Right lobe of liver (tissue), 6 donors: Measurements from ENCODE around the gene GRK7. TPM values are rescaled to one million over a fixed set of nuclear protein-coding genes. Genes with fewer than 3 reads are reported as not detected.
"Not testable (repeated sequence)": the region's sequence is repeated elsewhere in the genome, so short reads cannot be mapped to it uniquely, and the experiment has no call there.

Source experiments
- ATAC-seq, 4 donors: fragments of 200-7000 bp; cut with Tn5 transposase; one replicate each; pipeline ENCODE4 v1.9.1; 2020; ENCODE audit warnings: mild to moderate bottlenecking in 4 of 4, moderate library complexity in 4 of 4
- DNase-seq, 3 donors: peaks; one replicate each; pipeline ENCODE4 v3.0.0-alpha.2; 2020
- H3K27ac ChIP-seq, 3 donors: fragments of 200-600 bp; one replicate each; pipeline ENCODE4 v1.8.0; 2022
- H3K27me3 ChIP-seq, 2 donors: fragments of 200-600 bp; one replicate each; pipeline ENCODE4 v1.8.0; 2022
- H3K36me3 ChIP-seq, 4 donors: fragments of 200-600 bp; sonication (generic) in 1 of 4; one replicate each; pipeline versions ENCODE4 v1.5.1 to v1.8.0; 2017 to 2022; ENCODE audit warnings: control low read depth in 1 of 4
- H3K4me1 ChIP-seq, 4 donors: fragments of 200-600 bp; sonication (generic) in 1 of 4; one replicate each; pipeline versions ENCODE4 v1.5.1 to v1.8.0; 2017 to 2022; ENCODE audit warnings: control low read depth in 1 of 4
- H3K4me3 ChIP-seq, 3 donors: fragments of 200-600 bp; one replicate each; pipeline ENCODE4 v1.8.0; 2022
- H3K9me3 ChIP-seq, 4 donors: fragments of 200-600 bp; sonication (generic) in 1 of 4; one replicate each; pipeline versions ENCODE4 v1.5.1 to v1.8.0; 2017 to 2022; ENCODE audit warnings: control low read depth in 1 of 4
- CTCF ChIP-seq, 4 donors: fragments of 200-600 bp in 3 of 4; fragments of 450-650 bp in 1 of 4; IDR thresholded peaks; one replicate each; pipeline versions ENCODE4 v1.5.1 to v1.8.0; 2016 to 2022; ENCODE audit warnings: antibody characterized with exemption in 4 of 4, mild to moderate bottlenecking in 2 of 4
- POLR2A ChIP-seq: fragments of 450-650 bp; IDR thresholded peaks from one replicate; pipeline ENCODE4 v1.6.1; 2017; ENCODE audit warnings: antibody characterized with exemption, mild to moderate bottlenecking
- WGBS: methylation state at CpG from one replicate; pipeline ENCODE4 v1.1.6; 2018; ENCODE audit warnings: low coverage, low lambda C conversion rate; ENCODE audit not compliant: insufficient coverage; ENCODE audit errors: missing lambda C conversion rate; 5-methylcytosine and 5-hydroxymethylcytosine counted together
- intact Hi-C, 2 donors: fragments of 100-400 bp; cut with DNase I; formaldehyde crosslinking; loops; one replicate each; pipeline versions ENCODE4 v1.11.2 to v1.14.1; 2022
- total RNA-seq, 6 experiments: library from RNA; depleted of rRNA in 2 of 6; stranded (reverse); fragments of >200 nt in 2 of 6; fragmentation: NEBNext Ultra II Directional in 3 of 6; extraction: Animal tissue kit (Norgen Biotek cat#: 25700) in 3 of 6; gene quantifications; one replicate each; pipeline versions ENCODE4 v1.1.0 to v1.2.4, GENCODE V29; 2016 to 2023
- donor health status: DM: no; HTN: yes; CAD: no.
- donor health status: DM: no; HTN: no; CAD: no.
- donor health status: DM: no; HTN: no; CAD: no.
- donor health status: DM: no; HTN: yes; CAD: no.
- donor health status: DM: no; HTN: yes; CAD: no.

GRK7 gene
- total RNA-seq, 6 experiments from 2014 or later: 0.06 TPM; not detected in 5

GRCh38 chr3:141740349-141740748, 22.9 kb upstream of the GRK7 start:
- H3K9me3 ChIP-seq: no peaks in the 10 kb centered on the region
- TF ChIP-seq POLR2A: no peak
- TF ChIP-seq CTCF (IDR thresholded peaks at IDR 0.05): no peak
- no peak overlapping the region for H3K4me3 ChIP-seq
- peaks cover 0 to 12% (median 0%) of the 10 kb centered on the region in 4 donors for H3K36me3 ChIP-seq
- H3K27me3 ChIP-seq: no peaks in the 10 kb centered on the region
- ATAC-seq: no peak
- no peak overlapping the region for H3K27ac ChIP-seq
- no peak for DNase-seq
- H3K4me1 ChIP-seq: peaks cover 0 to 13% (median 7%) of the 10 kb centered on the region in 4 donors
- intact Hi-C loops: no loop called here

GRCh38 chr3:141743305-141743704, 19.9 kb upstream of the GRK7 start:
- H3K4me3 ChIP-seq: no peak overlapping the region
- no peaks in the 10 kb centered on the region for H3K27me3 ChIP-seq
- intact Hi-C loops: no loop called here
- H3K36me3 ChIP-seq: peaks cover 0 to 33% (median 9%) of the 10 kb centered on the region in 4 donors
- no peak for TF ChIP-seq CTCF (IDR thresholded peaks at IDR 0.05)
- no peak for TF ChIP-seq POLR2A
- H3K9me3 ChIP-seq: no peaks in the 10 kb centered on the region
- DNase-seq (no peak), ATAC-seq (peak in 1 of 4 donors; percentile 32)
- 8% methylated on average over 1 of the region's 1 CpG for WGBS
- no peak overlapping the region for H3K27ac ChIP-seq
- H3K4me1 ChIP-seq: peaks cover 0 to 13% (median 7%) of the 10 kb centered on the region in 4 donors

- no peak for TF ChIP-seq POLR2A
- TF ChIP-seq CTCF (IDR thresholded peaks at IDR 0.05): no peak
- intact Hi-C loops: no loop called here
- 85% methylated on average over 3 of the region's 4 CpGs for WGBS
Observed at GRCh38 chr3:141746962-141747361, 16.2 kb upstream of the GRK7 start.

GRCh38 chr3:141753399-141753798, 9.8 kb upstream of the GRK7 start:
- no peaks in the 10 kb centered on the region for H3K4me1 ChIP-seq
- TF ChIP-seq POLR2A (no peak), CTCF (IDR thresholded peaks at IDR 0.05) (no peak)
- 60% methylated on average over 1 of the region's 3 CpGs for WGBS
- peaks cover 0 to 2% (median 0%) of the 10 kb centered on the region in 4 donors for H3K36me3 ChIP-seq
- intact Hi-C loops: no loop called here
- no peaks in the 10 kb centered on the region for H3K27me3 ChIP-seq
- DNase-seq (no peak), ATAC-seq (no peak)
- H3K4me3 ChIP-seq: no peak overlapping the region
- no peaks in the 10 kb centered on the region for H3K9me3 ChIP-seq
- H3K27ac ChIP-seq: no peak overlapping the region

More at GRCh38 chr3:141746962-141747361, 16.2 kb upstream of the GRK7 start:
- no peaks in the 10 kb centered on the region for H3K9me3 ChIP-seq
- H3K4me3 ChIP-seq: no peak overlapping the region
- DNase-seq (no peak), ATAC-seq (no peak)
- H3K36me3 ChIP-seq: peaks cover 0 to 36% (median 9%) of the 10 kb centered on the region in 4 donors
- H3K27ac ChIP-seq: no peak overlapping the region
- H3K4me1 ChIP-seq: peaks cover 0 to 4% (median 2%) of the 10 kb centered on the region in 4 donors
- no peaks in the 10 kb centered on the region for H3K27me3 ChIP-seq

- H3K36me3 ChIP-seq: peaks cover 0 to 2% (median 0%) of the 10 kb centered on the region in 4 donors
- WGBS: 91% methylated on average over 1 of the region's 1 CpG
- no peak for TF ChIP-seq CTCF (IDR thresholded peaks at IDR 0.05)
- no peak for TF ChIP-seq POLR2A
- no peak overlapping the region for H3K27ac ChIP-seq
- no peaks in the 10 kb centered on the region for H3K4me1 ChIP-seq
- no peaks in the 10 kb centered on the region for H3K27me3 ChIP-seq
- intact Hi-C loops: no loop called here
- ATAC-seq: no peak
- no peak overlapping the region for H3K4me3 ChIP-seq
- DNase-seq: no peak
- H3K9me3 ChIP-seq: no peaks in the 10 kb centered on the region
Observed at GRCh38 chr3:141754032-141754431, 9.2 kb upstream of the GRK7 start.

- DNase-seq, H3K9me3 ChIP-seq, H3K36me3 ChIP-seq, H3K27me3 ChIP-seq, H3K4me1 ChIP-seq, H3K27ac ChIP-seq, intact Hi-C loops, H3K4me3 ChIP-seq, ATAC-seq: not testable (repeated sequence)
- no CpG with 5 or more reads among the region's 19 CpGs for WGBS
Observed at GRCh38 chr3:141762552-141762951, 656 bp upstream of the GRK7 start.
